BE2C (cell line): ENCODE data around the gene GRIN2A.

Experiments
- DNase-seq: peaks from one replicate; pipeline ENCODE4 v3.0.0-alpha.2; 2020
- H3K27me3 ChIP-seq: fragments of 250-450 bp; sonication (Bioruptor Pico); 2 replicates; pipeline ENCODE4 v1.5.1; 2020; ENCODE audit warnings: mild to moderate bottlenecking
- H3K36me3 ChIP-seq: fragments of 250-450 bp; sonication (Bioruptor Pico); 2 replicates; pipeline ENCODE4 v1.5.1; 2020; ENCODE audit warnings: mild to moderate bottlenecking
- H3K4me1 ChIP-seq: fragments of 250-450 bp; sonication (Bioruptor Pico); 2 replicates; pipeline ENCODE4 v1.5.1; 2020
- H3K4me3 ChIP-seq: 2 replicates; pipeline ENCODE4 v1.5.1; 2011; ENCODE audit warnings: low read depth, low read length
- H3K9me3 ChIP-seq: fragments of 250-450 bp; sonication (Bioruptor Pico); 2 replicates; pipeline ENCODE4 v1.5.1; 2020
- TF ChIP-seq, protein P1 (sequence below): IDR thresholded peaks from 2 replicates; pipeline ENCODE4 v1.5.1; 2012; ENCODE audit warnings: mild to moderate bottlenecking, low read depth, low read length

Gene GRIN2A

DNA sequence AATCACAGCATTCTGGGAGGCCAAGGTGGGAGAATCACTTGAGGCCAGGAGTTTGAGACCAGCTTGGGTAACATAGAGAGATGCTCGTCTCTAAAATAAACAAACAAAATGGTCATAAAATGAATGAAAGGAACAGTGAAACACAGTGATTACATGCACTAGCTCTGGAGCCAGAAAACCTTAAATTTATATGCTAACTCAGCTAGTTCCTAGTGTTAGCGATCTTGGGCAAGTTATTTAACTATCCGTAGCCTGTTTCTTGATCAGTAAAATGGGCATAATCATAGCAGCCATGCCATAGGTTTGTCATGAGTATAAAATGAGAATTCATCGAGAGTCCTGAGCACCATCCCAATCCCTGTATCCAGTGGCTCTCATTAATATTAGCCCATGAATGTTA is 271.0 kb downstream of the GRIN2A start:
- Histone ChIP-seq H3K4me3 (no peak overlapping the region), H3K4me1 (no peaks in the 10 kb centered on the region), H3K9me3 (no peaks in the 10 kb centered on the region), H3K27me3 (no peaks in the 10 kb centered on the region), H3K36me3 (no peaks in the 10 kb centered on the region)
- TF ChIP-seq, protein P1, sequence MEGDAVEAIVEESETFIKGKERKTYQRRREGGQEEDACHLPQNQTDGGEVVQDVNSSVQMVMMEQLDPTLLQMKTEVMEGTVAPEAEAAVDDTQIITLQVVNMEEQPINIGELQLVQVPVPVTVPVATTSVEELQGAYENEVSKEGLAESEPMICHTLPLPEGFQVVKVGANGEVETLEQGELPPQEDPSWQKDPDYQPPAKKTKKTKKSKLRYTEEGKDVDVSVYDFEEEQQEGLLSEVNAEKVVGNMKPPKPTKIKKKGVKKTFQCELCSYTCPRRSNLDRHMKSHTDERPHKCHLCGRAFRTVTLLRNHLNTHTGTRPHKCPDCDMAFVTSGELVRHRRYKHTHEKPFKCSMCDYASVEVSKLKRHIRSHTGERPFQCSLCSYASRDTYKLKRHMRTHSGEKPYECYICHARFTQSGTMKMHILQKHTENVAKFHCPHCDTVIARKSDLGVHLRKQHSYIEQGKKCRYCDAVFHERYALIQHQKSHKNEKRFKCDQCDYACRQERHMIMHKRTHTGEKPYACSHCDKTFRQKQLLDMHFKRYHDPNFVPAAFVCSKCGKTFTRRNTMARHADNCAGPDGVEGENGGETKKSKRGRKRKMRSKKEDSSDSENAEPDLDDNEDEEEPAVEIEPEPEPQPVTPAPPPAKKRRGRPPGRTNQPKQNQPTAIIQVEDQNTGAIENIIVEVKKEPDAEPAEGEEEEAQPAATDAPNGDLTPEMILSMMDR: no peak
- no peak for DNase-seq

DNA sequence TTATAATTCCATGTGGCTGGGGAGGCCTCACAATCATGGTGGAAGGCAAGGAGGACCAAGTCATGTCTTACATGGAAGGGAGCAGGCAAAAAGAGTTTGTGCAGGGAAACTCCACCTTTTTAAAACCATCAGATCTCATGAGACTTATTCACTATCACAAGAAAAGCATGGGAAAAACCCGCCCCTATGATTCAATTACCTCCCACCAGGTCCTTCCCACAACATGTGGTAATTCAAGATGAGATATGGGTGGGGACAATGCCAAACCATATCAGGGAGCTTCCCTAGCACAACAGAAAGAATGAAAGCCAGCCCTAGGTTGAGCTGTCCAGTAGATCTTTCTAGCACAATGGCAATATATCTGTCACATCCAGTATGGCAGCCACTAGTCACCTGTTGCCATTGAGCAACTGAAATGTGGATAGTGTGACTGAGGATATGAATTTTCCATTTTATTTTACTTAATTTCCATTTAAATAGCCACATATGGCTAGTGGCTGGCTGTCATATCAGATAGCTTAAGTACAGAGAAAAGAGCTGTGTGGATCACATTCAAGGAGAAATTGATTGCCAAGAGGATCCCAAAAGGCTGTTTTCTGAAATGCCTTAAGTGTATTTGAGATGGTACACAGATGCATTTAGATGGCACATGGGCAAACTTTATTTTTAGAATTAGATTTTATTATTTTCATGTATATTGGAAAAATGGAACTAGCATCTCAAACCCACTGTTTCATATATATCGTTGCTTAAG is 273.0 kb downstream of the GRIN2A start:
- H3K4me1 ChIP-seq: no peaks in the 10 kb centered on the region
- H3K4me3 ChIP-seq: no peak overlapping the region
- H3K36me3 ChIP-seq: no peaks in the 10 kb centered on the region
- DNase-seq: no peak
- no peaks in the 10 kb centered on the region for H3K27me3 ChIP-seq
- H3K9me3 ChIP-seq: no peaks in the 10 kb centered on the region
- TF ChIP-seq, protein P1: no peak

DNA sequence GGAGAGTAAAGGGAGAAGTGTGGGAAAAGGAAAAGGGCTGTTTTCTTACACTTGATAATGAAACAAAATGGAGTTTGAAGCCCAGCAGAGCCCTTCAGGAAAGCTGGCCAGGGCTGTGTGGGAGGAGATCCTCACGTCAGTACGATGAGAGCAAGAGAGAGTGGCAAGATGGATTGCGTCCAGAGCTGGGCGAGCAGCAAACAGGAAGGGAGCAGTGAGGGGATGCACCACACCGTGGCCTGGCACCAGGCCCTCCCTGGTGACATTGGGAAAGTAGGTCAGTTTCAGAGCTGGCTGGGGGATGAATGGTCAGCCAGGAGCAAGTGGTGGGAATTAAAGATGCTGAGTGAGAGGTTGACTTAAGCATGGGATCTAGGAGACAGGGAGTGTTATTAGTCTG is 273.6 kb downstream of the GRIN2A start:
- Histone ChIP-seq H3K9me3 (no peaks in the 10 kb centered on the region), H3K27me3 (no peaks in the 10 kb centered on the region), H3K4me1 (no peaks in the 10 kb centered on the region), H3K36me3 (no peaks in the 10 kb centered on the region), H3K4me3 (no peak overlapping the region)
- no peak for DNase-seq
- TF ChIP-seq, protein P1: no peak

DNA sequence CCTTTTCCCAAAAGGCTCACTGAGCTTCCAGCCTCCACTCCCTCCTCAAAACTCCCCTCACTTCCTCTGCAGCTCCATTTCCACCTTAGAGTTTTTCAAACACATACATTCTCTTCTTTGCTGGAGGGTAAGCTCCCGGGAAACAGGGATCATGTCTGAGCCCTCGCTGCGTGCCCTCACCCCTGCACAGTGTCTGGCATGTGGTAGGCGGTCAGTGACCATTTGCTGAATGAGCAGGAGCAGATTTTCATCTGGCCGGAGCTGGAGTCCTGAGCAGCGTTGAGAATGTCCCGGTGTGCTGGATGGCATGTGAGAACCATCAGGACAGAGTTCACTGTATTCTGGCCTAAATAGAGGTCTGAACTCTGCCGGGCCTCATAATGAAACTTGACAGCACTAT is 274.5 kb downstream of the GRIN2A start:
- no peak for DNase-seq
- Histone ChIP-seq H3K4me3 (no peak overlapping the region), H3K27me3 (no peaks in the 10 kb centered on the region), H3K36me3 (no peaks in the 10 kb centered on the region), H3K9me3 (no peaks in the 10 kb centered on the region), H3K4me1 (no peaks in the 10 kb centered on the region)
- TF ChIP-seq, protein P1: no peak

DNA sequence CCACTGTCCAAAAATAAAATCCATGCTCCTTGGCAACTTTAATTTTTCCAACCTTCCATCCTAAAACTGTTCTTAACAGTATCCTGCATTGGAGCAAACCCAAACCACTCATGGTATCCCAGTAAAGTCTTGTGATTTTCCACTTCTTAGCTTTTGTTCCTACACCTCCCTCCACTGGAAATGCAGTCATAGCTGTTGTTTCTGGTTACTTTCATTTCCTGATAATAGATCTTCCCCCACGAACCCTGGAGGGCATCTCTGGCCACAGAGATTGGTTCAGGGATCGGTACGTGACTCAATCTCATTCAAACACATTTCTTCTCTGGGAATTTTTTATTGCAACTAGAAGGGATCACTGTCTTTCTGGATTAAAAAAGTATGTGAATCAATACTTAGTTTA is 276.0 kb downstream of the GRIN2A start:
- DNase-seq: no peak
- TF ChIP-seq, protein P1: no peak
- H3K36me3 ChIP-seq: no peaks in the 10 kb centered on the region
- no peak overlapping the region for H3K4me3 ChIP-seq
- no peaks in the 10 kb centered on the region for H3K9me3 ChIP-seq
- H3K4me1 ChIP-seq: no peaks in the 10 kb centered on the region
- H3K27me3 ChIP-seq: no peaks in the 10 kb centered on the region

DNA sequence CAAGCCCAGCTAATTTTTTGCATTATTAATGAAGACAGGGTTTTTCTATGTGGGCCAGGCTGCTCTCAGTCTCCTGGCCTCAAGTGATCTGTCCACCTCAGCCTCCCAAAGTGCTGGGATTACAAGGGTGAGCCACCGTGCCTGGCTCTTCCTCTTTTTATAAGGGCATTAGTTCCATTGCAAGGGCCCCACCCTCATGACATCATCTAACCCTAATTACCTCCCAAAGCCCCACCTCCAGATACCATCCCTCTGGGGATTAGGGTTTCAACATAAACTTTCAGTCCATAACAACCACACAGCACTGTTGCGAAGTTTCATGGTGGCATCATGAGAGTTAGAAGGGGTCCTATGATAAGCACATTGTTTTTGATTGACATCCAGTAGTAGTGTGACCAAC is 277.7 kb downstream of the GRIN2A start:
- TF ChIP-seq, protein P1: no peak
- H3K4me1 ChIP-seq: no peaks in the 10 kb centered on the region
- no peaks in the 10 kb centered on the region for H3K27me3 ChIP-seq
- no peak overlapping the region for H3K4me3 ChIP-seq
- no peak for DNase-seq
- H3K36me3 ChIP-seq: no peaks in the 10 kb centered on the region
- H3K9me3 ChIP-seq: no peaks in the 10 kb centered on the region; the same call in 1 of the 2 replicates
